ENCODE data around the gene TRAPPC2L.
"Not testable (repeated sequence)": the region's sequence is repeated elsewhere in the genome, so short reads cannot be mapped to it uniquely, and the experiment has no call there.

The TRAPPC2L gene

GRCh38 chr16:88818575-88818874 is 38.4 kb upstream of the TRAPPC2L start:
- no peak for DNase-seq (ENCODE audit: low spot score)

GRCh38 chr16:88819126-88819525 is 37.8 kb upstream of the TRAPPC2L start:
- DNase-seq (ENCODE audit: low spot score): no peak

GRCh38 chr16:88820385-88821025 is 36.4 kb upstream of the TRAPPC2L start:
- DNase-seq (ENCODE audit: low spot score): no peak

GRCh38 chr16:88821168-88821850 is 35.6 kb upstream of the TRAPPC2L start:
- no peak for DNase-seq (ENCODE audit: low spot score)

- no peak for DNase-seq (ENCODE audit: low spot score)
Observed at GRCh38 chr16:88822281-88823040, 34.5 kb upstream of the TRAPPC2L start.

GRCh38 chr16:88823646-88824045 is 33.3 kb upstream of the TRAPPC2L start:
- not testable (repeated sequence) for DNase-seq (ENCODE audit: low spot score)

- no peak for DNase-seq (ENCODE audit: low spot score)
Observed at GRCh38 chr16:88824256-88825077, 32.5 kb upstream of the TRAPPC2L start.

- DNase-seq (ENCODE audit: low spot score): no peak
Observed at GRCh38 chr16:88825146-88825545, 31.8 kb upstream of the TRAPPC2L start.

- no peak for DNase-seq (ENCODE audit: low spot score)
Observed at GRCh38 chr16:88826070-88826840, 30.7 kb upstream of the TRAPPC2L start.

- DNase-seq (ENCODE audit: low spot score): no peak
Observed at GRCh38 chr16:88827727-88828126, 29.2 kb upstream of the TRAPPC2L start.

- no peak for DNase-seq (ENCODE audit: low spot score)
Observed at GRCh38 chr16:88828711-88829110, 28.2 kb upstream of the TRAPPC2L start.

GRCh38 chr16:88830258-88830657 is 26.7 kb upstream of the TRAPPC2L start:
- no peak for DNase-seq (ENCODE audit: low spot score)

GRCh38 chr16:88830783-88831182 is 26.1 kb upstream of the TRAPPC2L start:
- no peak for DNase-seq (ENCODE audit: low spot score)

GRCh38 chr16:88831838-88832237 is 25.1 kb upstream of the TRAPPC2L start:
- DNase-seq (ENCODE audit: low spot score): no peak

GRCh38 chr16:88833086-88833485 is 23.8 kb upstream of the TRAPPC2L start:
- DNase-seq (ENCODE audit: low spot score): no peak

- DNase-seq (ENCODE audit: low spot score): no peak
Observed at GRCh38 chr16:88834670-88835069, 22.3 kb upstream of the TRAPPC2L start.

- DNase-seq (ENCODE audit: low spot score): no peak
Observed at GRCh38 chr16:88835383-88835782, 21.5 kb upstream of the TRAPPC2L start.

- no peak for DNase-seq (ENCODE audit: low spot score)
Observed at GRCh38 chr16:88835818-88836217, 21.1 kb upstream of the TRAPPC2L start.

GRCh38 chr16:88836791-88837190 is 20.1 kb upstream of the TRAPPC2L start:
- no peak for DNase-seq (ENCODE audit: low spot score)

- DNase-seq (ENCODE audit: low spot score): no peak
Observed at GRCh38 chr16:88837806-88838205, 19.1 kb upstream of the TRAPPC2L start.

- no peak for DNase-seq (ENCODE audit: low spot score)
Observed at GRCh38 chr16:88838566-88838965, 18.4 kb upstream of the TRAPPC2L start.

Measured in NAMALWA (cell line).